Measurements from ENCODE around the gene PSMB11. TPM values are rescaled to one million over a fixed set of nuclear protein-coding genes. Genes with fewer than 3 reads are reported as not detected.
"Not testable (repeated sequence)": the region's sequence is repeated elsewhere in the genome, so short reads cannot be mapped to it uniquely, and the experiment has no call there.

Gene PSMB11
- total RNA-seq, 4 donors from 2014 or later: not detected

DNA sequence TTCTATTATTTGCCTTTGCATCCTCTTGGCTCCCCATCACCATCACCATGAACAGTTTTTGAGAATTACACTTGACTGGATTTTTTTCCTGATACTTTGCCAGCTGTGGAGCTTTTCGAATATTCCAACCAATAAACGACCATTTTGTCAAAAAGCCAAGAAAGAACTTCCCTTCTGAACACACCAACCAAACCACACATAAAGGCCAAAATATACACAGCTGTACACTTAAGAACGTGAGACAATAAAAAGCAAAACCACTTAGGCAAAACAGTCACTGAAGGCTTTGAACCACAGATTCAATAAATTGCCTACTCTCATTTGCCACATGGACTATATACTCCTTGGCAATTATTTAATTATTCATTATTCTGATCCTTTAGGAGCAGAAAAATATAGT, 33.2 kb upstream of the PSMB11 start:
- no peaks in the 10 kb centered on the region for H3K36me3 ChIP-seq
- H3K27ac ChIP-seq: no peak overlapping the region
- no peaks in the 10 kb centered on the region for H3K27me3 ChIP-seq
- no peaks in the 10 kb centered on the region for H3K9me3 ChIP-seq
- DNase-seq: no peak
- no peak overlapping the region for H3K4me3 ChIP-seq
- H3K4me1 ChIP-seq: no peaks in the 10 kb centered on the region
- intact Hi-C loops (cut with DNase I; ENCODE audit: low total_unique reads): no loop called here
- TF ChIP-seq POLR2A (IDR thresholded peaks at IDR 0.05): no peak
- TF ChIP-seq, protein P1, sequence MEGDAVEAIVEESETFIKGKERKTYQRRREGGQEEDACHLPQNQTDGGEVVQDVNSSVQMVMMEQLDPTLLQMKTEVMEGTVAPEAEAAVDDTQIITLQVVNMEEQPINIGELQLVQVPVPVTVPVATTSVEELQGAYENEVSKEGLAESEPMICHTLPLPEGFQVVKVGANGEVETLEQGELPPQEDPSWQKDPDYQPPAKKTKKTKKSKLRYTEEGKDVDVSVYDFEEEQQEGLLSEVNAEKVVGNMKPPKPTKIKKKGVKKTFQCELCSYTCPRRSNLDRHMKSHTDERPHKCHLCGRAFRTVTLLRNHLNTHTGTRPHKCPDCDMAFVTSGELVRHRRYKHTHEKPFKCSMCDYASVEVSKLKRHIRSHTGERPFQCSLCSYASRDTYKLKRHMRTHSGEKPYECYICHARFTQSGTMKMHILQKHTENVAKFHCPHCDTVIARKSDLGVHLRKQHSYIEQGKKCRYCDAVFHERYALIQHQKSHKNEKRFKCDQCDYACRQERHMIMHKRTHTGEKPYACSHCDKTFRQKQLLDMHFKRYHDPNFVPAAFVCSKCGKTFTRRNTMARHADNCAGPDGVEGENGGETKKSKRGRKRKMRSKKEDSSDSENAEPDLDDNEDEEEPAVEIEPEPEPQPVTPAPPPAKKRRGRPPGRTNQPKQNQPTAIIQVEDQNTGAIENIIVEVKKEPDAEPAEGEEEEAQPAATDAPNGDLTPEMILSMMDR (IDR thresholded peaks at IDR 0.05): no peak

DNA sequence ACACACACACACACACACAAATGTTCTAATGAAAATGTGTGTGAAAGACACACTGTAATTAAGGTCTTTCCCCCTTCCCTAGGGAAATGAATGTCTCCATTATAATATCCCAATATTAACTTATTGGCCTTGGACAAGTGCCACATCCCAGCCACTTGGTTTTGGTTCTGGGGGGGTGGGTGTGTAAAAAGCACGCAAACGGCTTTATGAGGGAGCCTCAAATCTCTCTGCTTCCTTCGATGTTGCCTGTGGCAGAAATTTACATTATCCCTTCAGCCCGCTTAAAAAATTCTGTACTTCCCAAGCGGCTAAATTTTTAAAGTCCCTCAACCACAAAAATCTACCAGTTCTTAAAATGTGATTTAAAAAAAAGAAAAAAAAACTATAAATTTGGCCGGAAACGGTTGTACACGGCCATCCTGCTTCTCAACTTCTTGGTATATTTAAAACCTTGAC, 32.5 kb upstream of the PSMB11 start:
- no peak for TF ChIP-seq POLR2A (IDR thresholded peaks at IDR 0.05)
- TF ChIP-seq, protein P1 (IDR thresholded peaks at IDR 0.05): no peak
- no peaks in the 10 kb centered on the region for H3K9me3 ChIP-seq
- no peaks in the 10 kb centered on the region for H3K27me3 ChIP-seq
- intact Hi-C loops (cut with DNase I; ENCODE audit: low total_unique reads): no loop called here
- H3K36me3 ChIP-seq: no peaks in the 10 kb centered on the region
- H3K4me1 ChIP-seq: no peaks in the 10 kb centered on the region
- peak overlapping the region; percentile 31 to 57 for H3K4me3 ChIP-seq
- peak overlapping the region; percentile 91 to 94 for H3K27ac ChIP-seq
- no peak for DNase-seq

DNA sequence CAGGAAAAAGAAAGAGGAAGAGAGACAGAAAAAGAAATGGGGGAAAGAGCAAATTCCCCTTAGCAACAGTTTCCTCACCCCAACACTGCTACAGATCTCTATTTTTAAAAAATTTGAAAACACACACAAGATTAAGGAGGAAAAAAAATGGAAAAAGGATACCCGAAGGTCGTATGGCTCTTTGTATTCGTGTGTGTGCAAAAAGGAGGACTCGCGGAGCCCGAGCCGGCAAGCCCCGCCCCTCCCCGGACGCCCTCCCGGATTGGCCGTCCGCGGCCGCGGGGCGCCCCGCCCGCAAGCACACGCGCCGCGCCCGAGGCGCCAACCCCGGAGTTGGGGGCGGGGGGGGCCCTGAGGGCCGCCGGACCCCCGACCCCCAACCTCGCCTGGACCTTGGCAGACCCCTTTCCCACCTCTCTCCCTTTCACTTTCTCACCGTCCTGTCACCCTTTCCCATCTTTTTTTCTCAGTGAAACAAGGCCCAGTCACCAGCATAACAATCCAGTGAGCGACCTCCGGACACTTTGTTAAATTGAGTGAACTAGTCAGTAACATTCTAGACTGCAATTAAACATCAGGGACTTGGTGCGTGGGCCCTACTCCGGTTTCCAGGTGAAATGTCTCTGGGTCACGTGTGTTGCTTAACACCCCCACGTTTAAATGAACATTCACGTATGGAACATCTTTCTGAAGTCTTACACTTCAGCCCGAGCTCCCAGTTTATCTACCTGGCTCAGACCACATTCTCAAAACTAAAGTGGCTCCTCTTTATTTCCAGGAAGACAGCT, 31.9 kb upstream of the PSMB11 start, which contains the start of gene C14orf93:
Gene C14orf93, minus strand, starts transcription at position 205 of the 788 bp plus-strand sequence. CDS start 11,120 bp downstream, outside the sequence.
- H3K36me3 ChIP-seq: no peaks in the 10 kb centered on the region
- H3K27ac ChIP-seq: peak within 1 kb of the TSS; percentile 91 to 94
- peak; percentile 32 to 56 for TF ChIP-seq POLR2A (IDR thresholded peaks at IDR 0.05)
- TF ChIP-seq, protein P1 (IDR thresholded peaks at IDR 0.05): no peak
- no peaks in the 10 kb centered on the region for H3K27me3 ChIP-seq
- H3K9me3 ChIP-seq: no peaks in the 10 kb centered on the region
- intact Hi-C loops (cut with DNase I; ENCODE audit: low total_unique reads): no loop called here
- DNase-seq: peak; percentile 80 to 81
- H3K4me1 ChIP-seq: no peaks in the 10 kb centered on the region
- peak within 1 kb of the TSS; percentile 31 to 57 for H3K4me3 ChIP-seq

DNA sequence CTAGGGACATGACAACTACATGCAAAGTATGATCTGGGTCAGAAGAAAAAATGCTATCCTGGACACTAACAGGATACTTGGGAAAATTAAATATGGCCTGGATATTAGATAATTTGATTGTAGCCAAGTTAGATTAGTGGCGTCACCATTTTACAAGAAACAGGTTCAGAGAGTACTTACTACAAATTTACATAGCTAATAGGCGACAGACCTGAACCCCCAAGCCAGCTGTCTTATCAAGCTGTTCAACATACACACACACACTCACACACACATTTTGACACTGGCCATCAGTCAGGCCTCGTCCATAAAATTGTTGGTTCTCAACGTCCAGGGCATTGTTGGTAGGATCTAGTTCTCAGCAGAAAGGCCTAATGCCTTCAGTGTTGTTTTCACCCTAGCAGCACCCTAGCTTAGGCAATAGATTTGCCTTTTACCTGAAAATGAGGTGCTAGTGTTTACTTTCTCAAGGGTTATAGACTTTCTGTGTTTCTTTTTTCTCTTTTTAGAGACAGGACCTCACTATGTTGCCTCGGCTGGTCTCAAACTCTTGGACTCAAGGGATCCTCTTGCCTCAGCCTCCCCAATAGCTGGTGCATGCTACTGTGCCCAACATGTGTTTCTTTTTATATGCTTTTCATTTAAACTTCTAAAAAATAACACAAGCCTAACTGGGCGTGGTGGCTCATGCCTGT, 28.8 kb upstream of the PSMB11 start:
- Histone ChIP-seq H3K4me3 (no peak overlapping the region), H3K9me3 (no peaks in the 10 kb centered on the region), H3K4me1 (no peaks in the 10 kb centered on the region), H3K36me3 (no peaks in the 10 kb centered on the region), H3K27me3 (no peaks in the 10 kb centered on the region), H3K27ac (no peak overlapping the region)
- DNase-seq: no peak
- intact Hi-C loops (cut with DNase I; ENCODE audit: low total_unique reads): no loop called here
- TF ChIP-seq POLR2A (IDR thresholded peaks at IDR 0.05): no peak
- TF ChIP-seq, protein P1 (IDR thresholded peaks at IDR 0.05): no peak

DNA sequence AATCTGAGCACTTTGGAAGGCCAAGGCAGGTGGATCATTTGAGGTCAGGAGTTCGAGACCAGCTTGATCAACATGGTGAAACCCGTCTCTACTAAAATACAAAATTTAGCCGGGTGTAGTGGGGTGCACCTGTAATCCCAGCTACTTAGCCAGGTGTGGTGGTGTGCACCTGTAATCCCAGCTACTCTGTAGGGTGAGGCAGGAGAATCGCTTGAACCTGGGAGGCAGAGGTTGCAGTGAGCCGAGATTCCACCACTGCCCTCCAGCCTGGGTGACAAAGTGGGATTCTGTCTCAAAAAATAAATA, 28.3 kb upstream of the PSMB11 start:
- DNase-seq; H3K27ac ChIP-seq; intact Hi-C loops (cut with DNase I; ENCODE audit: low total_unique reads); H3K27me3 ChIP-seq; H3K4me1 ChIP-seq; H3K36me3 ChIP-seq; H3K4me3 ChIP-seq; H3K9me3 ChIP-seq: not testable (repeated sequence)

Data from uterus (tissue), 4 donors.